ENCODE data around the gene ARSG. TPM values are rescaled to one million over a fixed set of nuclear protein-coding genes. Genes with fewer than 3 reads are reported as not detected.
"Not testable (repeated sequence)": the region's sequence is repeated elsewhere in the genome, so short reads cannot be mapped to it uniquely, and the experiment has no call there.

The ARSG gene
- total and polyA plus RNA-seq, 2 of the 4 experiments (the other 2 are of a cell fraction): 2.9 to 3.0 TPM

DNA sequence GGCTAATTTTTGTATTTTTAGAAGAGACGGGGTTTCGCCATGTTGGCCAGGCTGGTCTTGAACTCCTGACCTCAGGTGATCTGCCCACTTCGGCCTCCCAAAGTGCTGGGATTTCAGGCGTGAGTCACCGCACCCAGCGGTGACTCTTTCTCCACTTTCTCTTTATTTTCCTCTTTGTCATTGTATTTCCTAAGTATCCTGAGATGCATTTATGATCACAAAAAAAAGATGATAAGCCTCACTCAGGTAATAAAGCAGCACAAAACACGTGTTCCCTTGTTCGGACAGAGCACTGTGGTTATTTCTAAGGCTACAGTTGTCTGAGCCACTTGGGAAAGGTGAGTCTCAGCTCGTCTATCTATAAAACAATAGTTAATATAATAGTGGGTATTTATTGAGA lies 61.4 kb downstream of the ARSG start:
- H3K4me3 ChIP-seq (ENCODE audit: insufficient read depth, low read depth, low read length); H2BK15ac ChIP-seq (ENCODE audit: low read depth, low read length); in situ Hi-C loops (cut with MboI; ENCODE audit: low sequenced_read_pairs); intact Hi-C loops (cut with micrococcal nuclease); H2BK5ac ChIP-seq (ENCODE audit: low read depth, low read length, poor library complexity, severe bottlenecking); H3K18ac ChIP-seq (ENCODE audit: low read depth, low read length); H4K5ac ChIP-seq (ENCODE audit: low read depth, low read length); H3K4me2 ChIP-seq (ENCODE audit: low read depth, low read length); H2AK9ac ChIP-seq (replicated peaks; ENCODE audit: low read depth, low read length, poor library complexity); H3K14ac ChIP-seq (replicated peaks; ENCODE audit: low read depth, low read length); H3K9ac ChIP-seq (ENCODE audit: low read depth, low read length); H2BK120ac ChIP-seq (ENCODE audit: low read depth, low read length); H3K27ac ChIP-seq (ENCODE audit: insufficient read depth, low read length); ATAC-seq (ENCODE audit: low read depth); H4K20me1 ChIP-seq (ENCODE audit: insufficient read depth, low read length); DNase-seq; H3K56ac ChIP-seq (ENCODE audit: extremely low read depth, insufficient read depth, low read length); H2BK20ac ChIP-seq (ENCODE audit: low read depth, low read length); CTCF ChIA-PET; H3K27me3 ChIP-seq (ENCODE audit: control insufficient read depth, insufficient read depth, low read length); BruUV-seq (replicated peaks); H3K79me1 ChIP-seq (ENCODE audit: low read depth in 1 of 2, low read length in 2 of 2); H3K23ac ChIP-seq (ENCODE audit: low read depth, low read length); H2AFZ ChIP-seq (replicated peaks; ENCODE audit: low read length, poor library complexity); H2AK5ac ChIP-seq (ENCODE audit: low read depth, low read length); H4K8ac ChIP-seq (ENCODE audit: low read depth in 2 of 2, low read length in 2 of 2); H3K9me3 ChIP-seq (ENCODE audit: control insufficient read depth, insufficient read depth, low read length); H4K91ac ChIP-seq (ENCODE audit: insufficient read depth, low read depth, low read length); H3K4ac ChIP-seq (ENCODE audit: low read depth, low read length); dilution Hi-C loops (cut with HindIII; ENCODE audit: low sequenced_read_pairs, unreplicated experiment); H3K36me3 ChIP-seq (ENCODE audit: control insufficient read depth, insufficient read depth, low read length): not testable (repeated sequence)
- POLR2A ChIA-PET (ENCODE audit: unreplicated experiment): interaction anchor here (0.6 to 0.7 kb wide), 2 partner anchors 83 to 1845 kb away, joined by 3 to 9 read pairs; no protein-coding TSS in a partner anchor
- Histone ChIP-seq H3K4me1 (ENCODE audit: control insufficient read depth, insufficient read depth, low read length) (peaks cover 10% of the 10 kb centered on the region), H3K9me1 (ENCODE audit: insufficient read depth, low read length) (peaks cover 17% of the 10 kb centered on the region)
- 80% methylated on average over 2 of the region's 9 CpGs; no CpG with 5 or more reads in 1 of the 2 experiments for WGBS, 2 experiments (ENCODE audit: extremely low coverage in 2 of 2, insufficient read length in 1 of 2)

Data from IMR-90 (cell line).